Right ventricle myocardium superior (tissue), 1 donor: ENCODE results near the gene OR4F15. TPM values are rescaled to one million over a fixed set of nuclear protein-coding genes. Genes with fewer than 3 reads are reported as not detected.

ENCODE experiments used
- ATAC-seq: fragments of 200-7000 bp; cut with Tn5 transposase; one replicate; pipeline ENCODE4 v1.9.1; 2020; ENCODE audit warnings: mild to moderate bottlenecking; ENCODE audit not compliant: poor library complexity
- DNase-seq: peaks from one replicate; pipeline ENCODE4 v3.0.0-alpha.2; 2020
- intact Hi-C: fragments of 100-400 bp; cut with DNase I; formaldehyde crosslinking; loops from one replicate; pipeline ENCODE4 v1.11.2; 2022
- total RNA-seq: library from RNA; stranded (reverse); fragmentation: NEBNext Ultra II Directional; extraction: Animal tissue kit (Norgen Biotek cat#: 25700); gene quantifications from one replicate; pipeline ENCODE4 v1.2.1, GENCODE V29; 2021
- donor health status: DM: no; HTN: yes; CAD: no; lungs with severe emphysema.

Gene OR4F15
- total RNA-seq, 1 donor from 2014 or later = not detected

DNA sequence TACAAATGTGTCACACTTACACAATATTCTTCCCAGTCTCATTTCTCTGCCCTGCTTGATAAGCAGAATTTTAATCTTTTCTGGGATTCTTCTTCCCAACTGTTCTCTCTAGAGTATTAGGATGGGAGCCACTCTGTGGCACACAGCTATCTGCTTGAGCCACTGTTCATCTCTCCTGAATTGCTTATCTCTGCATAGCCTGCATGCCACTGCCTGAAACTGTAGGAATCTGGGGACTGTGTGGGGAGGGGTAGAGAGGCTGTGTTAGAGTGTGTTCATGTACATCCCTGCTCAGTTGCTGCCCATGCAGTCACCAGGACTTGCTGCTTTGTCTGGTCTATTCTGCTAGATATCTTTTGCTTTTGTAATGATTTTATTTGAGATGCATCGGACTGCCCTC lies 11.0 kb upstream of the OR4F15 start:
- intact Hi-C loops = no loop called here
- no peak for DNase-seq
- no peak for ATAC-seq

DNA sequence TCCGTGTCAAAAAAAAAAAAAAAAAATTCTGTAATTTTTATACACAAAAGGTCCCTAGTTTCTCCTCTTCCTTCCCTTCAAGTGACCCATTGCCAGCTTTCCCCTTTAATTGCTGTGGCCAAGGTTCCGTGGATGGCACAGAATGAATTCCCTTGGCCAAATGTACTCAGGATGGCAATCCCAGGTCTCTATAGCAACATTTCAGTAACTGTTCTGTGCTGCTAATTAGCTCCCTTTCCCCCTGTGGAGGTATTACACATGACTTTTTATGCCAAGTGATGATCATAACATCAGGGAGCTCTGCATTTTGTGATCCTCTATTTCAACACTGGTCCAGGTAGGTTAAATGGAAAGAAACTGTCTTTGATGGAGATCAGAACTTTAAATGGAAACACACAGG lies 8.8 kb upstream of the OR4F15 start, which contains the start of gene OR4F6:
Gene OR4F6 (plus strand): TSS at position 301 of the 400 bp plus-strand sequence. CDS start 2,211 bp downstream, outside the sequence.
- intact Hi-C loops = no loop called here
- ATAC-seq (no peak), DNase-seq (no peak)

DNA sequence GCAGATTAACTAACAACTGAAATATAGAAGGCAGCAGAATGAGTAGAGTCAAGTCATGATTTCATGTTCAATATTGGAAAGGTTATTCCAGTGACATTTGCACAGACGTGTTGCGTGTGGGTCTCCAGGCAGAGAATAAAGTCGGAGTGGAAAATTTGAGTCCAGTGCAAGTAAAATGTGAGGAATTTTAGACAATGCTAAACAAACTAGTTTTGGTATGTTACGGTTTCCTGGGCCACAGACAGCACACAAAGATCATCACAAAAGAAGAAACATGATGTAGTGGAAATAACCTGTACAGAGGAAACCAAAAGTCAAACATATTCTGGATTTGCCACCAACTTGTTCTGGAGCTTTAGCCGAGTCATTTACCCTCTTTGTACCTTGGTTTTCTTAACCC lies 8.3 kb upstream of the OR4F15 start:
- intact Hi-C loops = no loop called here
- ATAC-seq = no peak

DNA sequence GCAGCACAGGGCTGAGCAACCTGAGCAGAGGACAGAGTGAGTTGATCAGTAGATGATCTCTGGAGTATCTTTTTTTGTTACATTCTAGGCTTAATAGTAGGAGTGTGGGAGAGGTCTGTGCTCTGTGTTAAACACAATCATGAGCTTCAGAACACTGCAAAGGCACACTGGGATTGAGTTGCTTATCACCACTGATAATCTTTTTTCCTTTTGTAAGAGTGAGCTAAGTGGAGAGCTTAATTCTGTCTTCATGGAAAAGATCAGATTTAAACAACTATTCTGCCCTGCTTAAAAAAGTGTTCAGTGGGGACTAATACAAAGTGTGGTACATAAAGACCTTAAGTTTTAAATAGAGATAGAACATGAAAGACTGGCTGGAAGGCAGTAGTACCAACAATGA lies 7.6 kb upstream of the OR4F15 start:
- intact Hi-C loops = no loop called here
- ATAC-seq (no peak), DNase-seq (no peak)

More for the DNA sequence above, 8.3 kb upstream of the OR4F15 start:
- DNase-seq = no peak

DNA sequence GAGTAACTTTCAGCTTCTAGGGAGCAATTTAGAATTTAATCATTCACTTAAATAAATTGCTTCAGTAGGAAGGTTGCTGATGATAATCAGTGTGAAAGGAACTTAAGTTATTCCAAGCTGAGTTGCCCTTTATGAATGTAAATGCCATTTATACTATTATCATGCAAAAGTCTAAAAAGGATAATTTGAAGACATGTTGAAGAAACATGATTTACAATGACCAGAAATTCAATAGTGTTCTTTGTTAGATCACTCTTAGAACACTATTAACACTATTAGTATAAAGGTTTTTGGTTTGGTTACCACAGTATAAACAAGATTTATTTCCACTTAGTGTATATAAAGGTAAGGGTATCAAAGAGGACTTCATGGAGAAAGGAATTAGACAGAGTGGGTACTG lies 7.1 kb upstream of the OR4F15 start:
- intact Hi-C loops = no loop called here
- no peak for DNase-seq
- no peak for ATAC-seq

DNA sequence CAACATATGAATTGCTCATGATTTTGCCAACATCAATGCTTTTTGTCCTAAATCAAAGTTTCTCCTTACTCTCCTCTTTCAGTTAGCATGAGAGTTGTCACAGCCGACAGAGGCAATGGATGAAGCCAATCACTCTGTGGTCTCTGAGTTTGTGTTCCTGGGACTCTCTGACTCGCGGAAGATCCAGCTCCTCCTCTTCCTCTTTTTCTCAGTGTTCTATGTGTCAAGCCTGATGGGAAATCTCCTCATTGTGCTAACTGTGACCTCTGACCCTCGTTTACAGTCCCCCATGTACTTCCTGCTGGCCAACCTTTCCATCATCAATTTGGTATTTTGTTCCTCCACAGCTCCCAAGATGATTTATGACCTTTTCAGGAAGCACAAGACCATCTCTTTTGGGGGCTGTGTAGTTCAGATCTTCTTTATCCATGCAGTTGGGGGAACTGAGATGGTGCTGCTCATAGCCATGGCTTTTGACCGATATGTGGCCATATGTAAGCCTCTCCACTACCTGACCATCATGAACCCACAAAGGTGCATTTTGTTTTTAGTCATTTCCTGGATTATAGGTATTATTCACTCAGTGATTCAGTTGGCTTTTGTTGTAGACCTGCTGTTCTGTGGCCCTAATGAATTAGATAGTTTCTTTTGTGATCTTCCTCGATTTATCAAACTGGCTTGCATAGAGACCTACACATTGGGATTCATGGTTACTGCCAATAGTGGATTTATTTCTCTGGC lies 6.2 kb upstream of the OR4F15 start:
- DNase-seq (no peak), ATAC-seq (no peak)
- intact Hi-C loops = no loop called here

DNA sequence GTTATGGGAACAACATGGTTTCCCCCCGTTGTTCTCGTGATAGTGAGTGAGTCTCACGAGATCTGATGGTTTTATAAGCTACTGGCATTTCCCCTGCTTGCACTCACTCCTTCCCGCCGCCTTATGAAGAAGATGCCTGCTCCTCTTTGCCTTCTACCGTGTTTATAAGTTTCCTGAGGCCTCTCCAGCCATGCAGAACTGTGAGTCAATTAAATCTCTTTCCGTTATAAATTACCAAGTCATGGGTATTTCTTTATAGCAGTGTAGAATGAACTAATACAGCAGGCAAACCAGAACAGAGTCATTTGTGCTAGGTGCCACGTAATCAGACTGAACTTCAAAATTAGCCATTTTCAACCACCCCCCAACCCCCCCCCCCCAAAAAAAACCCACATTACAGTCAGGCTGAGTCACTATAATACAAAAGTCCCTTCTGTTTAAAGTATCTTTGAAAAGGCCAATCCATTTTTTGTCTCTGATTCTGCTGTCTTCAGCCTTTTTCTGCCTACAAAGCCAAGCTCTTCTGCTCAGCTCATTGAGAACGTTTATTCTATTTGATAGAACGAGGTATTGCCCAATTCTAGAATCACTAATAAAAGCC lies 4.6 kb upstream of the OR4F15 start:
- ATAC-seq (no peak), DNase-seq (no peak)
- intact Hi-C loops = no loop called here

DNA sequence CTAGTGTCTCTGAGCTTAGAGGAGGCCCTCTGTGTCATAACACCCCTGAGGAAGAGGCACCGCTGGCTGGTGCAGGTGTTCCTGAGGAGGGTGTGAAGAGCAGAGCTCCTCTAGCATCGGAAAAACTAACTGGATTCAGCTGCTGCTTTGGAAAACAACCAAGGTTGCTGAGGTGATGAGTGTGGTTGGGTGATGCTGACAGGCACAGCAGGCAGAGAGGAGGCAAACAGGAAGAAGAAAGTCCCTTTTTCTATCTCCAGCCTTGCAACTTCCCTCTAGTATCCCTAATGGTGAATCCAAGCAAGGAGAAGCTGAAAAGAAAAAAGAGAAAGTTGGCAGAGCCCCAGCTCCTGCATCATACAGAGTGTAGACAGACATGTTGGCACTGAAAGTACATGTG lies 3.8 kb upstream of the OR4F15 start:
- ATAC-seq (no peak), DNase-seq (no peak)
- intact Hi-C loops = no loop called here

DNA sequence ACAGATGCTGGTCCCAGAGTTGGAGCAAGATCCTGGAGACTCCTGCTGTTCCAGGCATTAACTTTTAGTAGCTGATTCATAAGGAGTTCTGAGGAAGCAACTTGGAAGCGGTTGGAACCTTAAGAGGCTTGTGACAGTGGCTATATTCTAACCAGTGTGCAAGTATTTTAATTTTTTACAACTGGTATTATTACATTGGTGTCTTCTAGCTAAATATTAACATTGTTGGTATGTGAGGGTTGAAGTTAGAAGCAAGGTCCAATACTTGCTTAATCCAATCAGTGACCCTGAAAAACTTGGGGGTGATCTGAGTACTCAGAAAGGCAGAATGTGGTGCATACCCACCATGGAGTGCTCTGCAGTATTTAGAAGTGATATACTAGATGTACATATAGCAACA lies 1.5 kb upstream of the OR4F15 start:
- intact Hi-C loops = no loop called here
- no peak for DNase-seq
- no peak for ATAC-seq

DNA sequence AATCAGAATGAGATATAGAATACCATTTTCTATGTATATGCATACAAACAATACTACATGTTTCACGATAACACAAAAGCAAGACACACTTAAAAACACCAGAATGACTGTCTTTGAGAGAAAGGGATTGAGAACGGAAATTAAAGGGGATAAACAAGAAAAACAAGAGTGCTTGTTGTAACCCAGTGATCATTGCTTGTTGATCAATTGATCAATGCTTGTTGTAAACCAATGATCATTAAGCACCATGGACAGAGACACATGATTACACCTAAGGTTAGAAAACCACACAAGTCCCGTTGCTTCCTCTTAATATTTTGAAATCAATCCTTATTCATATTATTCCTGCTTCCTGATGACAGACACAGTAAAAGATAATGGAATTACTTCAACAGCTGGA lies 1.1 kb upstream of the OR4F15 start:
- intact Hi-C loops = no loop called here
- DNase-seq (no peak), ATAC-seq (no peak)

DNA sequence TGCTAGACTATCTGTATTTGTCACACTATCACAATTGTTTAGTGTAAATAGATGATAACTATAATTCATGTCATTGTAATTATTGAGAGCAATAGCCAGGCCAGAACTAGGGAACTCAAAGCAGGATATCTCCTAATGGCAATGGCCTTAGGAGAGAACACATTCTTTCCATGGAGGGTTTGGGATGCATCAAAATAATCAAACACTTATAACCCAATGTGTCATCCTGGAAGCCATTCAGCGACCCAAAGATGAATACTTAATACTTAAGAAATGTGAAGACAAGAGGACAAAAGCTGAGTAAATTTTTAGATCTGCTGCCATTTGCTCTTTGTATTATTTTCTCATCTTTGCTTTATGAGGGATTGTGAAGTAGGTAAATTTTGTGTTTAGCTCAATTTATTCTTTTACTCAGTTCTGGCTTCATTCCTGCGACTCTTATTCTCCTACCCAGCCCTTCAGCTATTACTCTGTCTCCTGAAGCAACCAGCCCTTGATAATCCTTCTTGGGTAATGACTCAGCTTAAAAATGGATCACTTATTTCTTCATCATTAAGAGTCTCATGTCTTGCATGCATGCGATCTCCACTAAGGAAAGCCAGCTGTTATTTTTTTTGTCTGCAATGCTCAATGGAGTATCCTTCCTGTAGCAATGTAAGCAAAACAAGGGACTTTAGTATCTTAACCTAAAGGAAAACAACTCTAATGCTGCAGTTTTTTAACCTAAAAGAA lies 2.0 kb downstream of the OR4F15 start:
- intact Hi-C loops = no loop called here
- no peak for ATAC-seq

DNA sequence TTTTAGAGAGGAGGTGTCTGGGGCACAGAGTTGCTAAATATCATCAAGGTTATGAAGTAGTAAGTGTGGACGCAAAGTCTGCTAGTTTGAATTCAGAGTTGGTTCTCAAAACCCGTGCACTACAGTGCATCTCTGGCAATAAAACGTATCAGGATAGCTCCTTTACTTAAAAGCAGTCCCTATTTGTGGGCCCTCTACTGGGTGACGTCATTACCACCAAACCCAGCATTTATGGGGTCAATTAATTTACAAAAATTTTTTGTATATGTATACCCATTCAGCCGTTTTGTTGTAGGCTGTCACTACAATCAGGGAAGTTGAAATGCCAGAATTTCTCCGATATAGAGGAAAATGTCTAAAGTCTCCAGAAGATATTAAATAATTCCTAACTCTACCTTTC lies 8.8 kb downstream of the OR4F15 start:
- ATAC-seq = no peak
- DNase-seq = no peak
- intact Hi-C loops = no loop called here

More for the DNA sequence above, 2.0 kb downstream of the OR4F15 start:
- DNase-seq = no peak

DNA sequence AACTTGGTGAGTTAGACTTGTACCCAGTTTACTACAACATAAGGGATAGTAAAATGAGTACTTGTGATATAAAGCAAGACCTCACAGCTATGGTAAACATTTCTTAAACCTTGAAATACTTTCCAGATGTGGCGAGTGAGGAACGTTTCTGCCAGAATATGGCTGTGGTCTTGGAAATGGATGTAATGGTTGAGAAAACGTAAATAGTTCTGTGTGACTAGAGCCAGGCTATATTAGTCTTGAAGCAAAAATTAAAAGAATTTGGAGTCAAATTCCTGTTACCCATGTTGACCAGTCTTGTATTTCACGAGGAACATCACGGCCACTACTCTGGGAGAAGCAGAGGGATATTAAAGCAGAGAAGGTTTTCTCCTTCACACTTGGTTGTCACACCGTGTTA lies 15.3 kb downstream of the OR4F15 start:
- ATAC-seq = no peak
- intact Hi-C loops = no loop called here
- DNase-seq = no peak

DNA sequence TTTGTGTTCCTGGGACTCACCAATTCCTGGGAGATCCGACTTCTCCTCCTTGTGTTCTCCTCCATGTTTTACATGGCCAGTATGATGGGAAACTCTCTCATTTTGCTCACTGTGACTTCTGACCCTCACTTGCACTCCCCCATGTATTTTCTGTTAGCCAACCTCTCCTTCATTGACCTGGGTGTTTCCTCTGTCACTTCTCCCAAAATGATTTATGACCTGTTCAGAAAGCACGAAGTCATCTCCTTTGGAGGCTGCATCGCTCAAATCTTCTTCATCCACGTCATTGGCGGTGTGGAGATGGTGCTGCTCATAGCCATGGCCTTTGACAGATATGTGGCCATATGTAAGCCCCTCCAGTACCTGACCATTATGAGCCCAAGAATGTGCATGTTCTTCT lies 16.8 kb downstream of the OR4F15 start:
- ATAC-seq (no peak), DNase-seq (no peak)
- intact Hi-C loops = no loop called here

DNA sequence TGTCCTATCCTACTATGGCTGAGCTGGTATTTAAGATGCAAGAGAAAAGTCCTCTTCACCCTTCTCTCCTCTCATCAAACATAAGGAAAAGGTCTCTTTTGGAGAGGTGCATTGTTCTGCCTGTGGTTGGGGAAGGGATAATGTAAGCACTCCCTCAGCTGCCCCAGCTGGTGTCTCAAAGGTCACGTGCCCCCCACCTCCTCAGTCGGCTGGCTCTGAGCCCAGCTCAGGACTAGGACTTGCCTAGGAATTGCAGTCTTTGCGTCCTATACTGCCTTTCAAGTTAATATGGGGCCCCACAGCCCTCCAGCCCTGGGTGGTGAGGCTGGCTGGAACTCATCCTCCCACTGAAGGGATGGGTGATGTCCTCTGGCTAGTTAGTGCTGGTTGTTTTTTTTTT lies 29.7 kb downstream of the OR4F15 start:
- ATAC-seq (no peak), DNase-seq (no peak)
- intact Hi-C loops = no loop called here

DNA sequence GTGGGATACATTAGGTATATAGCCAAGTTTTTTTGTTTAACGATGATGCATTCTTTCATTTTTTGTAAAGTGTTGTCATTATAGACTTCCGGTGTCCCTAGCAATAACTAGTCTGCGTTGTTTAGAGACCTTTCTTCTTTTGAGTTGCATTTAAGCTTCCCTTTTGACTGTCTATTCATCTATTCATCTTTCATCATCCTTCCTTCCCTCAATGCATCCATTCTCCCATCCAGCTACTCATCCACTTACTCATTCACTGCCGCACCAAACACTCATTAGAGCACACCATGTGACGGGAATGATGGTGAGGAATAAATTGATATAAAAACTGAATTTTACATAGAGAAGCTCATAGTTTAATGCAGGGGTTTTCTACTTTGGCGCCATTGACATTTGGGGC lies 32.9 kb downstream of the OR4F15 start:
- ATAC-seq = no peak
- no peak for DNase-seq
- intact Hi-C loops = no loop called here

DNA sequence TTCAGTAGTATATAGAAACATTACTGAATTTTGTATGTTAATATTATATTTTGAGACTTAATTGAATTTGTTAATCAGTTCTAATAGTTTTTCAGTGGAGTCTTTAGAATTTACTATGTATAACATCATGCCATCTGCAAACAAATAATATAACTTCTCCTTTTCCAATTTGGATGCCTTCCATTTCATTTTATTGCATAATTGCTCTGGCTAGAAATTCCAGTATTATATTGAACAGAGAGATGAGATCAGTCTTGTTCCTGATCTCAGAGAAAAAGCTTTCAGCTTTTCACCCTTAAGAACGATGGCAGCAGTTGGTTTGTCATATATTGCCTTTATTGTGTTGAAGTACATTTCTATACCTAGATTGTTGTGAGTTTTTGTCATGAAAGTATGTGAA lies 40.4 kb downstream of the OR4F15 start:
- no peak for DNase-seq
- ATAC-seq = no peak
- intact Hi-C loops = no loop called here
